CD4-positive, alpha-beta T cell treated with Interleukin-17A for 4 hours (primary cell): ENCODE measurements around the gene SUPT5H.
A peak's percentile ranks its signal among the peaks of the same experiment; 100 is the strongest.

Source experiments
- DNase-seq: peaks from one replicate; pipeline ENCODE4 v3.0.0-alpha.2; 2020; ENCODE audit warnings: mixed read lengths

SUPT5H gene

DNA sequence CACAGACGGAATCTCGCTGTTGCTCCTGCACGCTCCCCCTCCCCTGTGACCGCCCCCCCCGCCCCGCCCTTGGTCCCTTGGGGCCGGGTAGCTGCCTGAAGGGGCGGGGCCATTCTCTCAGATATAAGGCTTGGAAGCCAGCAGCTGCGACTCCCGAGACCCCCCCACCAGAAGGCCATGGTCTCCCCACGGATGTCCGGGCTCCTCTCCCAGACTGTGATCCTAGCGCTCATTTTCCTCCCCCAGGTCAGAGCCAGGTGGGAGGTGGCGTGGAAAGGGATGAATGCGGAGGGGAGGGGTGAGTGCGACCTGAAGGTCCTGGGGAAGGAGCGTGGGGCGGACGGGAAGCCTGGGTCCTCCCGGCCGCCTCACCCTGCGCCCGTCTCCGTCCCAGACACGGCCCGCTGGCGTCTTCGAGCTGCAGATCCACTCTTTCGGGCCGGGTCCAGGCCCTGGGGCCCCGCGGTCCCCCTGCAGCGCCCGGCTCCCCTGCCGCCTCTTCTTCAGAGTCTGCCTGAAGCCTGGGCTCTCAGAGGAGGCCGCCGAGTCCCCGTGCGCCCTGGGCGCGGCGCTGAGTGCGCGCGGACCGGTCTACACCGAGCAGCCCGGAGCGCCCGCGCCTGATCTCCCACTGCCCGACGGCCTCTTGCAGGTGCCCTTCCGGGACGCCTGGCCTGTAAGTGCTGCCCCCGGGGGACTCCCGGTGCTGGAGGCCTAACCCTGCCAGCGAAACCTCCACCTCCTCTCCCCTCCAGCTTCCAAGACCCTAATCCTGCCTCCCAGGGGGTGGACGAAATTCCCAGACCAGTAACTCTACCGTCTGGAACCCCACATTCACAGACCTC lies 53.6 kb downstream of the SUPT5H start, which contains the start of gene DLL3:
DLL3 (plus strand) TSS at position 150 of the 845 bp plus-strand sequence; CDS start at position 178, 28 bp downstream.
- no peak for DNase-seq

GRCh38 chr19:39499932-39500331 lies 54.5 kb downstream of the SUPT5H start:
- DNase-seq = no peak

DNA sequence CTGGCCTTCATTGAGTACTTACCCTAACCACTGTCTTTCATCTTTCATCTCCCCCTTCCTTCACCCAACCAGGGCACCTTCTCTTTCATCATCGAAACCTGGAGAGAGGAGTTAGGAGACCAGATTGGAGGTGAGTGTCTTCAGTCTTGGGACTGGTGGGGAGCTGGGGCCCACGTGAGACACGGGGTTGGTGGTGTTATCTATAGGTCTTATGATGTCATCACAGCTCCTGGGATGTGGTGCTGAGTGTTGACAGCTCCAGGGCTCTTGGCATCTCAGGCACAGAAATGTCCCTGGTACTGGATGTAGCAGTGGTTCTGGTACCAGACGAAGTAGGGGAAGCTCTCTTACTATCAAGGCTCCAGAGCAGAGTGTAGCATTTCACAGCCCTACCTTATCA lies 55.2 kb downstream of the SUPT5H start:
- no peak for DNase-seq

DNA sequence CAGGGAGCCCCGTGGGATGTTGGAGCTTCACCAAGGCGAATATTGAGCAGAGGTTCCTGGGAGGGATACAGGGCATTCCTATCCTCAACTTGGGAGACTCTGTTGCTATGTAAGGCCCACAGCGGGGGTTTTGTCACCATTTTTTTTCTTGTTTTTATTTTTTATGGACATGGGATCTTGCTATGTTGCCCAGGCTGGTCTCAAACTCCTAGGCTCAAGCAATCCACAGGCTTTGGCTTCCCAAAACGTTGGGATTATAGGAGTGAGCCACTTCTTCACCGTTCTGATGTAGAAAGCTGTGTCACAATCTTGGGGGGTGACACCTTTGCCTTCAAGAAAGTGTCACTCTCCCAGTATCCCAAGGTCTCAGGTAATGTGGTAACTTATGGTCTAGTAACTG lies 56.0 kb downstream of the SUPT5H start:
- DNase-seq = no peak

GRCh38 chr19:39502640-39503417 lies 57.4 kb downstream of the SUPT5H start:
- DNase-seq = peak; percentile 79

DNA sequence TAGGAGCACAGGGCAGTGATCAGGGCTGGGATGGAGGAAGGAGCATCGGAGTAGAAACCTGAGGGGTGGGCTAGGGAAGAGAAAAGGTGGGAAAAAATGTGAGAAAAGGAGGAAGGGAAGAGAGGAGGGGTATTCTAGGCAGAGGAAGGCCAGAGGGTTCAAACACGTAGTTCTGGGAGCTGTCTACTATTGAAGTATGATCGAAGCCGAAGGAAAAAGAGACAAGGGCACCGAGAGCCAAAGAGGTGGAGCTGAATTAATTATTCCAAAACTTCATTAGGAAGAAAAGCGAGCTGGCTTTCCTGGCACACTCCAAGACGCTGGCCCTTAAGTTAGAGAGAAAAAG lies 61.2 kb downstream of the SUPT5H start:
- no peak for DNase-seq

DNA sequence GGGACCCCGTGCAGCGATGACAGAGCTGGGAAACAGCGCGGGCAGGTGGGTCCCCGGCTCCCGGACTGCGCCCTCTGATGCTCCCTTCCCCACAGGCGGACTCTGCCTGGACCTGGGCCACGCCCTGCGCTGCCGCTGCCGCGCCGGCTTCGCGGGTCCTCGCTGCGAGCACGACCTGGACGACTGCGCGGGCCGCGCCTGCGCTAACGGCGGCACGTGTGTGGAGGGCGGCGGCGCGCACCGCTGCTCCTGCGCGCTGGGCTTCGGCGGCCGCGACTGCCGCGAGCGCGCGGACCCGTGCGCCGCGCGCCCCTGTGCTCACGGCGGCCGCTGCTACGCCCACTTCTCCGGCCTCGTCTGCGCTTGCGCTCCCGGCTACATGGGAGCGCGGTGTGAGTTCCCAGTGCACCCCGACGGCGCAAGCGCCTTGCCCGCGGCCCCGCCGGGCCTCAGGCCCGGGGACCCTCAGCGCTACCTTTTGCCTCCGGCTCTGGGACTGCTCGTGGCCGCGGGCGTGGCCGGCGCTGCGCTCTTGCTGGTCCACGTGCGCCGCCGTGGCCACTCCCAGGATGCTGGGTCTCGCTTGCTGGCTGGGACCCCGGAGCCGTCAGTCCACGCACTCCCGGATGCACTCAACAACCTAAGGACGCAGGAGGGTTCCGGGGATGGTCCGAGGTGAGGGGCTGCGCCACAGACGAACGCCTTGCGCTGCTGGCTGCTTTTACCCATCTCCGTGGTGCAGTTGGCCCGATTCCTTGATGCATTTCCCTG lies 61.7 kb downstream of the SUPT5H start:
- DNase-seq = peak; percentile 51

DNA sequence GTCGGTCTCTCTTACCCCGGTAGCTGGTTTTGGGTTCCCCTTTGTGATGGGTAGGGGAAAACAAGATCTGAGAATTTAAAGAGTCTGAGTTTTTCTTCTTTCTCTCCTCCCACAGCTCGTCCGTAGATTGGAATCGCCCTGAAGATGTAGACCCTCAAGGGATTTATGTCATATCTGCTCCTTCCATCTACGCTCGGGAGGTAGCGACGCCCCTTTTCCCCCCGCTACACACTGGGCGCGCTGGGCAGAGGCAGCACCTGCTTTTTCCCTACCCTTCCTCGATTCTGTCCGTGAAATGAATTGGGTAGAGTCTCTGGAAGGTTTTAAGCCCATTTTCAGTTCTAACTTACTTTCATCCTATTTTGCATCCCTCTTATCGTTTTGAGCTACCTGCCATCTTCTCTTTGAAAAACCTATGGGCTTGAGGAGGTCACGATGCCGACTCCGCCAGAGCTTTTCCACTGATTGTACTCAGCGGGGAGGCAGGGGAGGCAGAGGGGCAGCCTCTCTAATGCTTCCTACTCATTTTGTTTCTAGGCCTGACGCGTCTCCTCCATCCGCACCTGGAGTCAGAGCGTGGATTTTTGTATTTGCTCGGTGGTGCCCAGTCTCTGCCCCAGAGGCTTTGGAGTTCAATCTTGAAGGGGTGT lies 62.5 kb downstream of the SUPT5H start:
- no peak for DNase-seq

- no peak for DNase-seq
These were observed 63.2 kb downstream of the SUPT5H start for GRCh38 chr19:39508629-39509028.

DNA sequence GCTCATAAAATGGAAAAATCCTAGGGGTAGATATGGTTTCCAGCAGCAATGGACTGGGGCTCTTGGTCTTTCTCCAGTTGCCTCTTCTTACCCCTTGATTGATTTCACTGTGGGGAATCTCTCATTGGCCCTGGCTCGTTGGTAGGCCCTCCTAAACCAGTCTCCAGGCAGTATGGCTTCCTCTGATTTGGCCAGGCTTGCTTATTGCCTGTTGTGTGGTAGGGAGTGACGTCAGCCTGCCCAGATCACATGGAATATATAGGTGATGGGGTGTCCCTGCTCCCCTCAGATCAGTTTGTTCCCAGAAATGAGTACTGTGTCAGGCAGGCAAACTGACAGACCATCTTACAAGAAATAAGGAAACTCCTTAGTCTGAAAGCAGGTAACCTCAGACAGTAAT lies 63.9 kb downstream of the SUPT5H start:
- no peak for DNase-seq

- DNase-seq = no peak
These were observed 67.6 kb downstream of the SUPT5H start for GRCh38 chr19:39512988-39513387.

GRCh38 chr19:39514840-39515550 lies 69.6 kb downstream of the SUPT5H start, which contains the start of gene SELENOV:
Gene SELENOV, plus strand, starts transcription at chr19:39515139. Its CDS starts 74 bp downstream, at chr19:39515213.
- peak; percentile 35 for DNase-seq

- DNase-seq = peak; percentile 48
These were observed 70.3 kb downstream of the SUPT5H start for GRCh38 chr19:39515551-39516191.

GRCh38 chr19:39516270-39516669 lies 70.9 kb downstream of the SUPT5H start:
- DNase-seq = no peak

- DNase-seq = no peak
These were observed 72.0 kb downstream of the SUPT5H start for GRCh38 chr19:39517432-39517831.

DNA sequence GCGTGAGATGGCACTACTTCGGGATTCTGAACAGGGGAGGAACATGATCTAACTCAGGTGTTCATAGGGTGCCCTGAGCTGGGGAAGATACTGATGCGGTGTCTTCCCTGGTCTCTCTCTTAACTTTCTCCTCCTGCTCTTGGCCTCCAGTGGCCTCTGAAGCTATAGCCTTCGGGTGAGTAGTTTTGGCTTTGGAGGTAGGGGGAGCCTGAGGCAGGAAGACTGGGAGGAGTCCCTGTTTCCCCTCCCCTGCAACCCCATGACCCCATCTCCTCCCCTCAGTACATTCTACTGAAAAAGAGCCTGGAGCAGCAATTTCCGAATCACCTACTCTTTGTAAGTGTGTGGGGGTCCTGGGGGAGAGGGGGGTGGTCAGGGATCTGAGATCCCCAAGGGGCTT lies 73.1 kb downstream of the SUPT5H start:
- DNase-seq = no peak

- no peak for DNase-seq
These were observed 73.6 kb downstream of the SUPT5H start for GRCh38 chr19:39518975-39519374.

DNA sequence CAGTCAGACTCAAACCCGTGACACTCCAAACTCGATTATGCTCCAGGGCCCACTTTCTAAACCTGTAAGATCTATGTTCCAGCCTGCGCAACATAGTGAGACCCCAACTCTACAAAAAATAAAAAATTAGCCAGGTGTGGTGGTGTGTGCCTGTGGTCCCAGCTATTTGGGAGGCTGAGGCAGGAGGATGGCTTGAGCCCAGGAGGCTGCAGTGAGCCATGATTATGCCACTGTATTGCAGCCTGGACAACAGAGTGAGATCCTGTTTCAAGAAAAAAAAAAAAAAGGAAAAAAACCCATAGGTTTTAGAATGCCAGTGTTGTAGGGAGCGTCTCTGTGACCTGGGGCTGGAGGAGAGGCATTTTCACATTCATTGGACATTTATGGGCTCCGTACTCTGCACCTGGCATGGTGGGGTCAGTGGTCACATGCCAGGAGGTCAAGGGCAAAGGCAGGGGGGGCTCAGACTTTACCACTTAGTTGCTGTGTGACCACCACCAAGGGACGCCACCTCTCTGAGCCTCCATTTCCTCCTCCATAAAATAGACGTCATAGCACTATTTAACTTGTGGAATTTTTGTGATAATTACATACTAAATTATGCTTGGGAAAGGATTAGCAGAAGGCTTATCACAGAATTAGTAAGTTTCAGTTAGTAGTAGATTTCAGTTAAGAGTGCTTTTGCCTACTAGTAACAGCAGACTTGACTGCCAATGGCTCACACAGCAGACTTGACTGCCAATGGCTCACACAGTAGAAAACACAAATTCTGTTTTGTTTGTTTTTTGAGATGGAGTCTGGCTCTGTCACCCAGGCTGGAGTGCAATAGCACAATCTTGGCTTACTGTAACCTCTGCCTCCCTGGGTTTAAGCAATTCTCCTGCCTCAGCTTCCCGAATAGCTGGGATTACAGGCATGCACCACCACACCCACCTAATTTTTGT lies 75.4 kb downstream of the SUPT5H start:
- DNase-seq = no peak

DNA sequence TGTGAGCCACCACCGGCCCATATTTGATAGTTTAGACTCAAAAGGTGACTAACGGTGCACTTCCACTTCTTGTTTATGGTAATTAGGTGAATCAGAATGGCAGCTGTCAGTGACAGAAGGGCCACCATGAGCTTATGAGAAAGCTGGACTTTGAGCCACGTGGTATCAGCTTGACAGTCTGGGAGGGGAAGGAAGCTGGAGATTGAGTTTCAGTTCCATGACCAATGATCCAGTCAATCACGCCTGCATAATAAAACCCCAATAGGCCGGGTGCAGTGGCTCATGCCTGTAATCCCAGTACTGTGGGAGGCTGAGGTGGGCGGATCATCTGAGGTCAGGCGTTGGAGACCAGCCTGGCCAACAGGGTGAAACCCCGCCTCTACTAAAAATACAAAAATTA lies 79.1 kb downstream of the SUPT5H start:
- DNase-seq = no peak

- no peak for DNase-seq
These were observed 79.8 kb downstream of the SUPT5H start for GRCh38 chr19:39525205-39525604.
